Osteocyte (in vitro differentiated cells): ENCODE data around the gene UQCRHL. TPM values are rescaled to one million over a fixed set of nuclear protein-coding genes. Genes with fewer than 3 reads are reported as not detected.

Experiments used
- DNase-seq: peaks from one replicate; pipeline ENCODE4 v3.0.0; 2021; ENCODE audit warnings: mixed read lengths; ENCODE audit not compliant: unreplicated experiment; ENCODE audit errors: extremely low spot score
- H3K27ac Mint-ChIP-seq: one replicate; pipeline ENCODE4 v1.8.0; 2021; ENCODE audit warnings: mild to moderate bottlenecking, mixed read lengths; ENCODE audit not compliant: unreplicated experiment
- H3K27me3 Mint-ChIP-seq: one replicate; pipeline ENCODE4 v1.8.0; 2021; ENCODE audit warnings: mixed read lengths; ENCODE audit not compliant: unreplicated experiment
- H3K36me3 Mint-ChIP-seq: one replicate; pipeline ENCODE4 v1.8.0; 2021; ENCODE audit warnings: mixed read lengths; ENCODE audit not compliant: unreplicated experiment
- H3K4me1 Mint-ChIP-seq: one replicate; pipeline ENCODE4 v1.8.0; 2021; ENCODE audit warnings: mixed read lengths; ENCODE audit not compliant: unreplicated experiment
- H3K4me3 Mint-ChIP-seq: one replicate; pipeline ENCODE4 v1.8.0; 2021; ENCODE audit warnings: mild to moderate bottlenecking, moderate library complexity, mixed read lengths; ENCODE audit not compliant: unreplicated experiment
- H3K9me3 Mint-ChIP-seq: one replicate; pipeline ENCODE4 v1.8.0; 2021; ENCODE audit warnings: mixed read lengths; ENCODE audit not compliant: unreplicated experiment
- CTCF ChIP-seq: fragments of 200-600 bp; sonication (generic); IDR thresholded peaks from 2 replicates; pipeline ENCODE4 v1.5.0; 2021; ENCODE audit warnings: antibody characterized with exemption, mild to moderate bottlenecking, moderate library complexity
- total RNA-seq: library from RNA; stranded (reverse); gene quantifications from 2 replicates; pipeline ENCODE4 v1.2.1, GENCODE V29; 2021

Gene UQCRHL
- total RNA-seq, 1 donor from 2014 or later = 1.6 TPM

DNA sequence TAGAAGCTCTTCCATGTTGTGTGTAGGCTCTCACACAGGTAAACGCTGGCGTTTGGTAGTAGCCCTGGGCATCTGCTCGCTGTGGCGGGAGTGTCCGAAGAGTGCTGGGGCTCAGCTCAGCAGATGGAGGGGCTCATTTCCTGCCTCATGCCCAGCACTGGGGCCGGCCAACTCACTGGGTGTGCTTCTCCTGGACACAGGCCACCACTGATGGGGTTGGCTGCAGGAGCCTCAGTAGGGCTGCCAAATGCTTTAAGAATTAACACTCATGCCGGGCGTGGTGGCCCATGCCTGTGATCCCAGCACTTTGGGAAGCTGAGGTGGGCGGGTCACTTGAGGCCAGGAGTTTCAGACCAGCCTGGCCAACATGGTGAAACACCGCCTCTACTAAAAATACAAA, 20.9 kb downstream of the UQCRHL start:
- no peak overlapping the region for H3K4me3 Mint-ChIP-seq
- H3K4me1 Mint-ChIP-seq = peaks cover 9% of the 10 kb centered on the region
- no peaks in the 10 kb centered on the region for H3K9me3 Mint-ChIP-seq
- H3K36me3 Mint-ChIP-seq = peaks cover 15% of the 10 kb centered on the region
- H3K27me3 Mint-ChIP-seq = no peaks in the 10 kb centered on the region
- no peak for TF ChIP-seq CTCF
- DNase-seq = no peak
- peak overlapping the region; percentile 47 for H3K27ac Mint-ChIP-seq

- H3K27ac Mint-ChIP-seq = peak overlapping the region; percentile 5
- no peaks in the 10 kb centered on the region for H3K9me3 Mint-ChIP-seq
These were observed 21.8 kb downstream of the UQCRHL start for GRCh38 chr1:15785683-15786082.

DNA sequence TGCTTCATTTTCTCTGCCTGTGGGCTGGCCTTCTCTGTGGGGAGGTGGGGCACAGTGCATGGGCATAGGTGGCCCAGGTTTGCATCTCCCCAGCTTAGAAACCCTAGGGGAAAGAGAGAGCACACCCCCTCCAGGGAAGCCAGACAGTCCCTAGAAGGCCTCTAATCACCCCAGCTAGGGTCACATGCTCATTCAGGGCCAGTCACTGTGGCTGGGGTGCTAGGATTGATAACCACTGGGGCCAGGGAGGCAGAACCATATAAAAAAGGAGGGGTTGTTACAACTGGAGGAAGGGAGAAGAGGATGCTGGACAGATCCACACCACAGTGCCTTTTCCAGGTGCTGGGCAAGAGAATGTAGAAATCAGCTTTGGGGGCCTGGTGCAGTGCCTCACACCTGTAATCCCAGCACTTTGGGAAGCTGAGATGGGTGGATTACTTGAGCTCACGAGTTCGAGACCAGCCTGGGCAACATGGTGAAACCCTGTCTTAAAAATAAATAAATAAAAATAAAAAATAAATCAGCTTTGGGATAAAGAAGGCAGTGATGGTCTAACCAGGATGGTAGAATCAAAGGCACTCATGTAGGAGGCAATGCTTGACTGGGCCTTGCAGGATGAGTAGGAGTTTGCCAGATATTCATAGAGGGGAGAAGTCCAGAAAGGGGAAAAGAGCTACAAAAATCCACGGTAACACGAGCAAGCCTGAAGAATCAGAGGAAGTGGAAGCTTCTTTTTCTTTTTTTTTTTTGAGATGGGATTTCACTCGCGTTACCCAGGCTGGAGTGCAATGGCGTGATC, 29.3 kb downstream of the UQCRHL start:
- H3K27me3 Mint-ChIP-seq = no peaks in the 10 kb centered on the region
- peaks cover 37% of the 10 kb centered on the region for H3K36me3 Mint-ChIP-seq
- no peak for TF ChIP-seq CTCF
- no peaks in the 10 kb centered on the region for H3K9me3 Mint-ChIP-seq
- no peaks in the 10 kb centered on the region for H3K4me1 Mint-ChIP-seq
- peak overlapping the region; percentile 27 for H3K27ac Mint-ChIP-seq
- no peak overlapping the region for H3K4me3 Mint-ChIP-seq
- DNase-seq = no peak

More at GRCh38 chr1:15785683-15786082, 21.8 kb downstream of the UQCRHL start:
- Mint-ChIP-seq H3K36me3 (peaks cover 19% of the 10 kb centered on the region), H3K4me3 (no peak overlapping the region), H3K27me3 (no peaks in the 10 kb centered on the region), H3K4me1 (peaks cover 8% of the 10 kb centered on the region)
- no peak for TF ChIP-seq CTCF
- no peak for DNase-seq

DNA sequence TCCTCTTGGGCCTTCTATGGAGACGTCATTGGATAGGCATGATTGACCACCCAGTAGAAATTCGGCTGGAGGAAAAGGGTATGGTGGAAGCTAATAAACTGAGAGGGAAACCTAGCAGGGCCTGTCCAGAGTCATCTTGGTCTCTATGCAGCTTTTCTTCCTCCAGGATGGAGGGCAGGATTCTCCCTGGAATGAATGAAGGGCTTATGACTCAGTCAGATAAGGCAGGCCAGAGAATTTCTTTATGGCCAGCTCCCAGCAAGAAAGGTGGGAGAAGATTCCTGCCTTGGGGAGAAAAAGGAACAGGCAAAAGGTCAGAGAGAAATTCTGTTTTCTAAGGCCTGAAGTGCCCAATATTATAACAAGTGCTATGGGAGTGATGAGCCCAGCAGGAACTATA, 31.7 kb downstream of the UQCRHL start:
- DNase-seq = no peak
- H3K4me1 Mint-ChIP-seq = no peaks in the 10 kb centered on the region

More for the DNA sequence above, 31.7 kb downstream of the UQCRHL start:
- peaks cover 46% of the 10 kb centered on the region for H3K36me3 Mint-ChIP-seq
- H3K9me3 Mint-ChIP-seq = no peaks in the 10 kb centered on the region
- no peak for TF ChIP-seq CTCF
- no peaks in the 10 kb centered on the region for H3K27me3 Mint-ChIP-seq
- H3K4me3 Mint-ChIP-seq = no peak overlapping the region
- H3K27ac Mint-ChIP-seq = no peak overlapping the region
